ENCODE results near the gene SPATA19.

SPATA19 gene

GRCh38 chr11:133824593-133824992 lies 20.7 kb downstream of the SPATA19 start:
- ATAC-seq, result no peak

DNA sequence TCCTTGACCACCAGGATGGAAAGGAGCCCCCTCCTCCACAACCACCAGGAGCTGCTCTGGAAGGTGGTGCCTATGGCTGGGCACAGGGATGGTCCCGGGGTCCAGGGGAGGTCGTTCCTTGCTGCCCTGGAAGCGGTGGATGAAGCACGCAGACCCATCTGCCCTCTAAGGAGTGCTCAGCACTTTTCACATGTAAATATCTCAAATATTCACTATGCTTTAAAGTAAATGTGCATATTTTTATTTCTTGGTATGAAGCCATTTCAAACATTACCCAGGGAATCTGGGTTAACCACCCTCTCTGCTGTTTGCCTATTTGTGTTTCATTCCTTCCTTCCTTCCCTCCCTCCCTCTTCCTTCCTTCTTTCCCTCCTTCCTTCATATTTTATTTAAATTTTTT lies 21.7 kb downstream of the SPATA19 start:
- TF ChIP-seq ZNF70 (CRISPR knock-in tag; IDR thresholded peaks at IDR 0.05), result no peak
- TF ChIP-seq ZFP3 (CRISPR knock-in tag; IDR thresholded peaks at IDR 0.05), result no peak
- TF ChIP-seq, protein P1, sequence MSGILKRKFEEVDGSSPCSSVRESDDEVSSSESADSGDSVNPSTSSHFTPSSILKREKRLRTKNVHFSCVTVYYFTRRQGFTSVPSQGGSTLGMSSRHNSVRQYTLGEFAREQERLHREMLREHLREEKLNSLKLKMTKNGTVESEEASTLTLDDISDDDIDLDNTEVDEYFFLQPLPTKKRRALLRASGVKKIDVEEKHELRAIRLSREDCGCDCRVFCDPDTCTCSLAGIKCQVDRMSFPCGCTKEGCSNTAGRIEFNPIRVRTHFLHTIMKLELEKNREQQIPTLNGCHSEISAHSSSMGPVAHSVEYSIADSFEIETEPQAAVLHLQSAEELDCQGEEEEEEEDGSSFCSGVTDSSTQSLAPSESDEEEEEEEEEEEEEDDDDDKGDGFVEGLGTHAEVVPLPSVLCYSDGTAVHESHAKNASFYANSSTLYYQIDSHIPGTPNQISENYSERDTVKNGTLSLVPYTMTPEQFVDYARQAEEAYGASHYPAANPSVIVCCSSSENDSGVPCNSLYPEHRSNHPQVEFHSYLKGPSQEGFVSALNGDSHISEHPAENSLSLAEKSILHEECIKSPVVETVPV (CRISPR knock-in tag; IDR thresholded peaks at IDR 0.05), result no peak

More at GRCh38 chr11:133824593-133824992, 20.7 kb downstream of the SPATA19 start:
- TF ChIP-seq CREB5 (CRISPR knock-in tag; IDR thresholded peaks at IDR 0.05; ENCODE audit: low read depth) (no peak), BACH2 (CRISPR knock-in tag; IDR thresholded peaks at IDR 0.05; ENCODE audit: borderline replicate concordance) (no peak), TOX (CRISPR knock-in tag; IDR thresholded peaks at IDR 0.05; ENCODE audit: borderline replicate concordance) (no peak), CSDC2 (CRISPR knock-in tag; IDR thresholded peaks at IDR 0.05) (no peak), RARB (CRISPR knock-in tag; IDR thresholded peaks at IDR 0.05) (no peak), ZNF8 (CRISPR knock-in tag; IDR thresholded peaks at IDR 0.05) (no peak)

DNA sequence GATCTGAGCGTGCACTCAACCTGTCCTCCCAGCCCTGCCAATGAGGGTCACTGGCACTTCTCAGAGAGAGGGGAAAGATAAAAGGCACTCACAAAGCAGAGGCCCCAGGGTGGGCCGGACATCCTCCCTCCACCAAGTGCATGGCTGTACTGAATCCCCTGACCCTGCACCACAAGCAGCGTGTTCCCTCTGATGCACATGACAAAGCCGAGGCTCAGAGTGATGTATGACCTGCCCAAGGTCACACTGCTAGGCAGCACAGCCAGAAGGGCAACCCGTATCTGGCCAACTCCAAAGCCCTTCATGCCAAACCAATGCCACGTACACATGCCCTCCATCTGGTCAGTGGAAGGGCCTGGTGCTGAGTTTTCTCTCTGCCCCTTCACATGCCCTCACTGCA lies 22.1 kb downstream of the SPATA19 start:
- TF ChIP-seq, protein P2, sequence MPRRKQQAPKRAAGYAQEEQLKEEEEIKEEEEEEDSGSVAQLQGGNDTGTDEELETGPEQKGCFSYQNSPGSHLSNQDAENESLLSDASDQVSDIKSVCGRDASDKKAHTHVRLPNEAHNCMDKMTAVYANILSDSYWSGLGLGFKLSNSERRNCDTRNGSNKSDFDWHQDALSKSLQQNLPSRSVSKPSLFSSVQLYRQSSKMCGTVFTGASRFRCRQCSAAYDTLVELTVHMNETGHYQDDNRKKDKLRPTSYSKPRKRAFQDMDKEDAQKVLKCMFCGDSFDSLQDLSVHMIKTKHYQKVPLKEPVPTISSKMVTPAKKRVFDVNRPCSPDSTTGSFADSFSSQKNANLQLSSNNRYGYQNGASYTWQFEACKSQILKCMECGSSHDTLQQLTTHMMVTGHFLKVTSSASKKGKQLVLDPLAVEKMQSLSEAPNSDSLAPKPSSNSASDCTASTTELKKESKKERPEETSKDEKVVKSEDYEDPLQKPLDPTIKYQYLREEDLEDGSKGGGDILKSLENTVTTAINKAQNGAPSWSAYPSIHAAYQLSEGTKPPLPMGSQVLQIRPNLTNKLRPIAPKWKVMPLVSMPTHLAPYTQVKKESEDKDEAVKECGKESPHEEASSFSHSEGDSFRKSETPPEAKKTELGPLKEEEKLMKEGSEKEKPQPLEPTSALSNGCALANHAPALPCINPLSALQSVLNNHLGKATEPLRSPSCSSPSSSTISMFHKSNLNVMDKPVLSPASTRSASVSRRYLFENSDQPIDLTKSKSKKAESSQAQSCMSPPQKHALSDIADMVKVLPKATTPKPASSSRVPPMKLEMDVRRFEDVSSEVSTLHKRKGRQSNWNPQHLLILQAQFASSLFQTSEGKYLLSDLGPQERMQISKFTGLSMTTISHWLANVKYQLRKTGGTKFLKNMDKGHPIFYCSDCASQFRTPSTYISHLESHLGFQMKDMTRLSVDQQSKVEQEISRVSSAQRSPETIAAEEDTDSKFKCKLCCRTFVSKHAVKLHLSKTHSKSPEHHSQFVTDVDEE (CRISPR knock-in tag; IDR thresholded peaks at IDR 0.05), result no peak
- TF ChIP-seq ZFP3 (CRISPR knock-in tag; IDR thresholded peaks at IDR 0.05) (no peak), ZC3H10 (CRISPR knock-in tag; IDR thresholded peaks at IDR 0.05) (no peak), ZFP30 (CRISPR knock-in tag; IDR thresholded peaks at IDR 0.05) (no peak), TOX (CRISPR knock-in tag; IDR thresholded peaks at IDR 0.05; ENCODE audit: borderline replicate concordance) (no peak), SNAI2 (CRISPR knock-in tag; IDR thresholded peaks at IDR 0.05) (no peak), PPARA (CRISPR knock-in tag; IDR thresholded peaks at IDR 0.05; ENCODE audit: borderline replicate concordance) (no peak), ISL1 (CRISPR knock-in tag; IDR thresholded peaks at IDR 0.05) (no peak), ZNF565 (CRISPR knock-in tag; conservative IDR thresholded peaks at IDR 0.05; ENCODE audit: low read depth) (no peak), BACH2 (CRISPR knock-in tag; IDR thresholded peaks at IDR 0.05; ENCODE audit: borderline replicate concordance) (no peak), CSDC2 (CRISPR knock-in tag; IDR thresholded peaks at IDR 0.05) (no peak), ZNF70 (CRISPR knock-in tag; IDR thresholded peaks at IDR 0.05) (no peak), CREB5 (CRISPR knock-in tag; IDR thresholded peaks at IDR 0.05; ENCODE audit: low read depth) (no peak), RARB (CRISPR knock-in tag; IDR thresholded peaks at IDR 0.05) (no peak), TCF4 (CRISPR knock-in tag; IDR thresholded peaks at IDR 0.05; ENCODE audit: borderline replicate concordance) (no peak), ARNTL (CRISPR knock-in tag; IDR thresholded peaks at IDR 0.05; ENCODE audit: borderline replicate concordance, low read depth) (no peak)
- TF ChIP-seq, protein P3, sequence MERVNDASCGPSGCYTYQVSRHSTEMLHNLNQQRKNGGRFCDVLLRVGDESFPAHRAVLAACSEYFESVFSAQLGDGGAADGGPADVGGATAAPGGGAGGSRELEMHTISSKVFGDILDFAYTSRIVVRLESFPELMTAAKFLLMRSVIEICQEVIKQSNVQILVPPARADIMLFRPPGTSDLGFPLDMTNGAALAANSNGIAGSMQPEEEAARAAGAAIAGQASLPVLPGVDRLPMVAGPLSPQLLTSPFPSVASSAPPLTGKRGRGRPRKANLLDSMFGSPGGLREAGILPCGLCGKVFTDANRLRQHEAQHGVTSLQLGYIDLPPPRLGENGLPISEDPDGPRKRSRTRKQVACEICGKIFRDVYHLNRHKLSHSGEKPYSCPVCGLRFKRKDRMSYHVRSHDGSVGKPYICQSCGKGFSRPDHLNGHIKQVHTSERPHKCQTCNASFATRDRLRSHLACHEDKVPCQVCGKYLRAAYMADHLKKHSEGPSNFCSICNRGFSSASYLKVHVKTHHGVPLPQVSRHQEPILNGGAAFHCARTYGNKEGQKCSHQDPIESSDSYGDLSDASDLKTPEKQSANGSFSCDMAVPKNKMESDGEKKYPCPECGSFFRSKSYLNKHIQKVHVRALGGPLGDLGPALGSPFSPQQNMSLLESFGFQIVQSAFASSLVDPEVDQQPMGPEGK (CRISPR knock-in tag; IDR thresholded peaks at IDR 0.05; ENCODE audit: borderline replicate concordance), result no peak
- ATAC-seq, result no peak

More for the DNA sequence above, 21.7 kb downstream of the SPATA19 start:
- ATAC-seq, result no peak

GRCh38 chr11:133821776-133822175 lies 23.5 kb downstream of the SPATA19 start:
- ATAC-seq, result no peak
- TF ChIP-seq ARNTL (CRISPR knock-in tag; IDR thresholded peaks at IDR 0.05; ENCODE audit: borderline replicate concordance, low read depth), result no peak
- no peak for TF ChIP-seq ZNF8 (CRISPR knock-in tag; IDR thresholded peaks at IDR 0.05)
- no peak for TF ChIP-seq ZNF70 (CRISPR knock-in tag; IDR thresholded peaks at IDR 0.05)
- no peak for TF ChIP-seq RARB (CRISPR knock-in tag; IDR thresholded peaks at IDR 0.05)
- TF ChIP-seq, protein P4, sequence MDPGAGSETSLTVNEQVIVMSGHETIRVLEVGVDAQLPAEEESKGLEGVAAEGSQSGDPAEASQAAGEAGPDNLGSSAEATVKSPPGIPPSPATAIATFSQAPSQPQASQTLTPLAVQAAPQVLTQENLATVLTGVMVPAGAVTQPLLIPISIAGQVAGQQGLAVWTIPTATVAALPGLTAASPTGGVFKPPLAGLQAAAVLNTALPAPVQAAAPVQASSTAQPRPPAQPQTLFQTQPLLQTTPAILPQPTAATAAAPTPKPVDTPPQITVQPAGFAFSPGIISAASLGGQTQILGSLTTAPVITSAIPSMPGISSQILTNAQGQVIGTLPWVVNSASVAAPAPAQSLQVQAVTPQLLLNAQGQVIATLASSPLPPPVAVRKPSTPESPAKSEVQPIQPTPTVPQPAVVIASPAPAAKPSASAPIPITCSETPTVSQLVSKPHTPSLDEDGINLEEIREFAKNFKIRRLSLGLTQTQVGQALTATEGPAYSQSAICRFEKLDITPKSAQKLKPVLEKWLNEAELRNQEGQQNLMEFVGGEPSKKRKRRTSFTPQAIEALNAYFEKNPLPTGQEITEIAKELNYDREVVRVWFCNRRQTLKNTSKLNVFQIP (CRISPR knock-in tag; IDR thresholded peaks at IDR 0.05; ENCODE audit: borderline replicate concordance, low read depth), result no peak
- TF ChIP-seq PPARA (CRISPR knock-in tag; IDR thresholded peaks at IDR 0.05; ENCODE audit: borderline replicate concordance), result no peak
- no peak for TF ChIP-seq ZNF565 (CRISPR knock-in tag; conservative IDR thresholded peaks at IDR 0.05; ENCODE audit: low read depth)
- TF ChIP-seq ZC3H10 (CRISPR knock-in tag; IDR thresholded peaks at IDR 0.05), result no peak
- TF ChIP-seq ZFP3 (CRISPR knock-in tag; IDR thresholded peaks at IDR 0.05), result no peak
- TF ChIP-seq ESRRG (CRISPR knock-in tag; IDR thresholded peaks at IDR 0.05), result no peak
- TF ChIP-seq TOX (CRISPR knock-in tag; IDR thresholded peaks at IDR 0.05; ENCODE audit: borderline replicate concordance), result no peak
- TF ChIP-seq ZFP30 (CRISPR knock-in tag; IDR thresholded peaks at IDR 0.05), result no peak
- TF ChIP-seq OSR1 (CRISPR knock-in tag; IDR thresholded peaks at IDR 0.05), result no peak
- TF ChIP-seq BACH2 (CRISPR knock-in tag; IDR thresholded peaks at IDR 0.05; ENCODE audit: borderline replicate concordance), result no peak
- no peak for TF ChIP-seq CREB5 (CRISPR knock-in tag; IDR thresholded peaks at IDR 0.05; ENCODE audit: low read depth)
